Measurements from ENCODE around the gene PAQR9.

Gene PAQR9

GRCh38 chr3:142951794-142952193 is 11.7 kb downstream of the PAQR9 start:
- no peak for DNase-seq

GRCh38 chr3:142950972-142951371 is 12.5 kb downstream of the PAQR9 start:
- no peak for DNase-seq

DNA sequence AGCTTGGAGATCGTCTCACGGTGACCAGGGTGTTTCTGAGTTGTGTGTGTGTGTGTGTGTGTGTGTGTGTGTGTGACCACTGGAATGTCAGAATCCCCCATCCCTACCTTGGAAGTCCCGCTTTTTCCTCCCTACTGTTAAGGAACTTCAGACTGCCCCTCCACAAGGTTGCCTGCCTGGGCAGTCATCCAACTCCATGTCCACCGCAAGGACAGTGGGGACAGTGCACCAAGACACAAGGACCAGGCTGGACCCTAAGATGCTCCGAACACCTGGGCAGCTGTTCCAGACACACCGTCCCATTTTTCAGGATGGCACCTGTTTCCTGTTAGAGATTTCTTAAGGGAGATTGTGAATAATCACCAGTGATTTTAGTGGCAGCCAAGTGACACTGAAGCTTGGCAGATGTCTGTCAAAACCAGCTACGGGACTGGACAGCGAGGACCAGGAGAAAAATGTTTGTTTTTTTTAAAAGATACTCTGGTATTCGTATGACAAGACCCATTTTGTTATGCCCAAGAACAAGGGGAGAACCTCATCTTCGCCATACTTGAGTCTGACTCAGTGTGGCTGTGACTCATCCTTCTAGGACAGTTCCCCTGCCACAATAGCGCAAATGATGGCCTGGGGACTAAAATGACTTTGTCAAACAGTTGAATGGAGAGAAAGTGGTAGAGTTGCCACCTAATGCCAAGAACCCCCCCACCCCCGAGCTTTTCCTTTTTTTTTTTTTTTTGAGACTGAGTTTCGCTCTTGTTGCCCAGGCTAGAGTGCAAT is 15.5 kb downstream of the PAQR9 start:
- DNase-seq = no peak

DNA sequence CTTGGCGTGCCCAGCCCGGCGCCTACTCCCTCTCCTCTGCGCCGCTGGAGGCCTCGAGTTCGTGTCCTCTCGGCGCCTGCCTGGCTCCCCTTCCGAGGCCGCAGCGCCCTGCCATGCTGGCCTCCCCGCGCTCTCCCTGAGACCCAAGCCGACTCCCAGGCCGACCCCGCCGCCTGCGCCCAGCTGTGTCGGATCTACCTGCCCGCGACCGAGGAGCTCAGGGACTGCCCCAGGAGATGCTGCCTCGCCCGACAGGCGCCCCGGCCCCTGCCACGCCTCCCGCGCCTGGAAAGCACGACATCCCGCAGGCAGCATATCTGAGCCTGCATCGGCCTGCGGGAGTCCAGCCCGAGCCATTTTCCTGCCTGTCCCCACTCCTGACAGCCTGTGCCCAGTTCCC is 16.1 kb downstream of the PAQR9 start:
- no peak for DNase-seq

- no peak for DNase-seq
These were observed 16.6 kb downstream of the PAQR9 start for GRCh38 chr3:142946861-142947260.

- no peak for DNase-seq
These were observed 18.5 kb downstream of the PAQR9 start for GRCh38 chr3:142945023-142945422.

DNA sequence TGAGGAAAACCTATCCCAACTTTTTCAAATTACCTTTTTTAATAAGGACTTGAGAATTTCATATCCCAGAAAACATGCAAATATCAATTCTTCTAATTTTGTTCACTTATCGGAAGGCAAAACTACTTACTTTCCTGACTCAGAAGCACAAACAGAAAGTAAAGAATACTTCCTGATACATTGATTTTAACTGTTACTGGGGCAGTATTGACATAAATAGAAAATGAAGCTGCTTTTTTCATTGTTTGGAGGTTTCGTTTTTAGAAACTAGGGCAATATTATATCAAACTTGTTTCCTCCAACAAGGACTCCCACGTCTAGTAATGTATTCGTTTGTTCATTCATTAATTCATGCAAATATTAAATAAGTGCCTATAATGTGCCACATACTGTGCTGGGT is 19.1 kb downstream of the PAQR9 start:
- DNase-seq = no peak

DNA sequence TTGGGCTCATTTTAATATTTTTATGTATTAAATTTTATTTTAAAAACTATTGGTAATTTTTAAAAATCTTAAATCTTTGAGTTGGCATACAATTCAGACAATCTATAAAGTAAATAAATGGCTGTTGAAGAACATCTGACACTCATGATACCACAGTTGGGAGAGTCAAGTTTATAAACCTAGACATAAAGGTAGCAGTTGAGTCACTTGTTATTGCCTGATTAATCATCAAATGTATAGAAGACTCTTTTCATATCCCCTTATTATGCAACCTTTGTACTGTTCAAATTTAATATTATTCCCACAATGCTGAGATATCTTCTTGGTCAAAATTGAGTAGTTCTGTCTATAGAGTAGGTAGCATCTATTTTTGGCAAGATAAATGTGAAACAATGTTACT is 19.6 kb downstream of the PAQR9 start:
- no peak for DNase-seq

- no peak for DNase-seq
These were observed 20.1 kb downstream of the PAQR9 start for GRCh38 chr3:142943349-142943748.

DNA sequence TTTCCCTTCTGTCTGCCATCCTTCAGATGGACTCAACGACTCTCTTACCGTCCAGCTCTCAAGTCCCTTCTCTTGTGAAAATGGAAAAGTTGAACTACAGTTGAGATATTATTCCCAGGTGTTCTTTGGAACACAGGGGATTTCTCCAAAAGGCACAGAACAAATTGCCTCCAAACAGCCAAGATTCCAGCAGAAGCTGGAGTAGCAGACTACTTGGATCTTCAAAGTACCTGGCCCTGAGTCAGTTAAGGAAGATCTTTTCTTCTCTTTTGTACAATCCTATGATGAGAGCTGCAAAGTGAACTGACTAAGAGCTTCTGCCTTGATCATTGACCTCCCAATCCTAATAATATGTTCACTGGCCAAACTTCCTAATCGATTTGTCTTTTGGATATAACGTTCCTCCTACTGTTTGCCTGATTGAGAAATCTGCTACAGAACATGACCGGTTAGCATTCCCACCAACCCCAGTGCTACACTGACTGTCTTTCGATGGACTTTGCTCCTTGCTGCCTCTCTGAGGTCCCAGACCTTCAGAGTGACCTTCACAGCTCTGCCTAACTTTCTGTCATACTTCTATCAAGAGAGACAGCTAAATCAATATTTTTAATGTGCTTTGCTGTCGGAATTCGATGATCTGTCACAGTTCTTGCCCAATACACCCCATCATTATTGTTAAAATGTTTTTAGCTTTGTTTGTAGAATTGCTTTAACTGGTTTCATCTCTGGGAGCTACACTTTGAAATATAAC is 21.9 kb downstream of the PAQR9 start:
- DNase-seq = no peak

- no peak for DNase-seq
These were observed 23.0 kb downstream of the PAQR9 start for GRCh38 chr3:142940472-142940871.

GRCh38 chr3:142940000-142940399 is 23.5 kb downstream of the PAQR9 start:
- no peak for DNase-seq

DNA sequence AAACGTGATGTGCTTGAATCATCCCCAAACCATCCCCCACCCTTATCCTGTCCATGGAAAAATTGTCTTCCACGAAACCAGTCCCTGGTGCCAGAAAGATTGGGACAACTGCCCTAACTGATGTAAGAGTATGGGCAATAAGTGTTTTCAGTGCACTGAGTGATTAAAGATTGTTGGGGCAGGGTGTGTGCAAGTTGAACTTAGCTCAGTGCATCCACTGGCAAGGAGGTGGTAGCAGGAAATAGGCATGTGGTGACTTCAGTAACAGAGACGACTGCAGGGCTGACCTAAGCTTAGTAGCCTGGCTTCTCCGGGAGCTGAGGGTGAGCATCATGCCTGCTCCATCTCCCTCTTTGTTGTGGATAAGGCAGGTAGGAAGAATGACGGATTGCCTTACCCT is 27.5 kb downstream of the PAQR9 start:
- no peak for DNase-seq

GRCh38 chr3:142934887-142935269 is 28.6 kb downstream of the PAQR9 start:
- no peak for DNase-seq

GRCh38 chr3:142934128-142934886 is 29.2 kb downstream of the PAQR9 start:
- no peak for DNase-seq

DNA sequence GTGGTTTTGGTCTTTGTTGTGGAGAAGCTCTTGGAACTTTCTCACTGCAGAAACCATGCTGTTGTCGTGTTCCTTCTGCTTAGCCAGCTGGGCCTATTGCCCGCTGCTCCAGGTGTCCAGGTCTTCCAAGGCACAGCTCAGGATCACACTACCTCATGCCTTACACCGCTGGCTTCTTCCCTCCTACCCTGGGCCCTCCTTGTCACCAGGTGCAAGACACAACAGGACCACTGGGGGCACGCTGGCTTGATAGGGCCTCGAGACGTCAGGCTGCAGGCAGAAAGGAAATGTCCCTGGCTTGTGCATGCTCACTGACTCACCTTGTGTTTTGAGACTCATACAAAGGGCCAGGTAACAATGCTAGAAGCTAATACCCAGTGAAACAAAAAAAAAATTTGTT is 32.3 kb downstream of the PAQR9 start:
- DNase-seq = no peak

- no peak for DNase-seq
These were observed 33.0 kb downstream of the PAQR9 start for GRCh38 chr3:142930463-142930862.

- DNase-seq = no peak
These were observed 33.6 kb downstream of the PAQR9 start for GRCh38 chr3:142929890-142930289.

DNA sequence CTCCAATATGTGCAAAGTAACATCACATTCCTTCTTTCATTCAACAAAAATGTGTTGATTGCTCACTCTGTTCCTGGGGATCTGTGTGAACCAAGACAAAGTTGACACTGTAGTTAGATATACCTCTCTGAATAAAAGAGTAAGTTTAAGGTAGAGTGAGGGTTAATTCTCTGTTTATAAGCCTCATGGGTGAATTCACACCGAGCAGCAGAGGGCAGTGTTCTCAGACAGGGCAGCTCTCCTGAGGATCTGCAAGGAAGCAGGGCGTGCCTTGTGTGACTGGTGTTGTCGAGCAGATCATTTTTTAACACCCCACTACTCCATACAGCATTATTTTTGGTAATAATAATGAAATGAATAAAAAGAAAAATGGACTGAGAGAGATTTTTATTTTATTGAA is 34.4 kb downstream of the PAQR9 start:
- no peak for DNase-seq

- no peak for DNase-seq
These were observed 37.0 kb downstream of the PAQR9 start for GRCh38 chr3:142926368-142926944.

- DNase-seq = no peak
These were observed 38.3 kb downstream of the PAQR9 start for GRCh38 chr3:142925140-142925539.

DNA sequence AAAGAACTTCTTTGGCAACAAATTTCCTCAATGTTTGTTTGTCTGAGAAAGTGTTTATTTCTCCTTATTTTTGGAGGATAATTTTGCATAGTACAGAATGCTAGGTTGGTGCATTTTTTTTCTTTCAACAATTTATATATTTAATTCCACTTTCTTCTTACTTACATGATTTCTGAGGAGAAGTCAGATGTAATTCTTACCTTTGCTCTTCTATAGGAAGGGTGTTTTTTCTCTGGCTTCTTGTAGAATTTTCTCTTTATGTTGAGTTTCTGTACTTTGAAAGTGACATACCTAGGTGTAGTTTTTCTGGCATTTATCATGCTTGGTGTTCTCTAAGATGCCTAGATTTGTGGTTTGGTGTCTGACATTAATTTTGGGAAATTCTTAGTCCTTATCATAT is 39.8 kb downstream of the PAQR9 start:
- DNase-seq = no peak

Data from hypothalamus (tissue), 51 donors.